PC-3 (cell line): ENCODE results near the gene VWC2L.

Source experiments
- EZH2 ChIP-seq: fragments of 300-600 bp; sonication (generic); IDR thresholded peaks from one replicate; pipeline ENCODE4 v1.6.1; 2017; ENCODE audit warnings: antibody characterized with exemption, mild to moderate bottlenecking, low read length; ENCODE audit not compliant: unreplicated experiment
- EZH2phosphoT487 ChIP-seq: fragments of 300-600 bp; sonication (generic); IDR thresholded peaks from 2 replicates; pipeline ENCODE4 v1.6.1; 2018; ENCODE audit warnings: mild to moderate bottlenecking, antibody characterized with exemption, low read length, borderline replicate concordance
- TF ChIP-seq, protein P1 (sequence below): fragments of 300-600 bp; sonication (generic); conservative IDR thresholded peaks from 2 replicates; pipeline ENCODE4 v1.5.1; 2017; ENCODE audit warnings: antibody characterized with exemption, low read depth, mild to moderate bottlenecking, low read length

DNA sequence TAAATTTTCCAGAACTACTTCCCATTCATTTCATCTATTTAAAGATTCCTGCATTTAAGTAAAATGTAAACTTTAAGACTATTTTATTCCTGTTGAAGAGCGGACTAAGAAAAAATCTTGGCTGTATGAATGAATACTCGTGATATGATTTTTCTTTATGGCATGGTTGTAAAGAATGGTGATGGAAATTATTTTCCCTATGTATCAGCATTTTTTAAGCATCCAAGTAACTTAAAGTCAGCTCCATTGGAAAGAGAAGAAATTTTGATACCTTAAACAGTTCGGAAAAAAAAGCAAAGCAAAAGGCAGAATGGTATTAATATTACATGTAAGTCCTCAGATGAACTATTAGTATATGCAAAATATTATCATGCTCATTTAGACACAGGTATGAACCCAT, 58.9 kb downstream of the VWC2L start:
- TF ChIP-seq, protein P1, sequence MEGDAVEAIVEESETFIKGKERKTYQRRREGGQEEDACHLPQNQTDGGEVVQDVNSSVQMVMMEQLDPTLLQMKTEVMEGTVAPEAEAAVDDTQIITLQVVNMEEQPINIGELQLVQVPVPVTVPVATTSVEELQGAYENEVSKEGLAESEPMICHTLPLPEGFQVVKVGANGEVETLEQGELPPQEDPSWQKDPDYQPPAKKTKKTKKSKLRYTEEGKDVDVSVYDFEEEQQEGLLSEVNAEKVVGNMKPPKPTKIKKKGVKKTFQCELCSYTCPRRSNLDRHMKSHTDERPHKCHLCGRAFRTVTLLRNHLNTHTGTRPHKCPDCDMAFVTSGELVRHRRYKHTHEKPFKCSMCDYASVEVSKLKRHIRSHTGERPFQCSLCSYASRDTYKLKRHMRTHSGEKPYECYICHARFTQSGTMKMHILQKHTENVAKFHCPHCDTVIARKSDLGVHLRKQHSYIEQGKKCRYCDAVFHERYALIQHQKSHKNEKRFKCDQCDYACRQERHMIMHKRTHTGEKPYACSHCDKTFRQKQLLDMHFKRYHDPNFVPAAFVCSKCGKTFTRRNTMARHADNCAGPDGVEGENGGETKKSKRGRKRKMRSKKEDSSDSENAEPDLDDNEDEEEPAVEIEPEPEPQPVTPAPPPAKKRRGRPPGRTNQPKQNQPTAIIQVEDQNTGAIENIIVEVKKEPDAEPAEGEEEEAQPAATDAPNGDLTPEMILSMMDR, result no peak
- no peak for TF ChIP-seq EZH2phosphoT487
- TF ChIP-seq EZH2, result no peak
